A549 (cell line): Measurements from ENCODE around the gene THSD7A. TPM values are rescaled to one million over a fixed set of nuclear protein-coding genes. Genes with fewer than 3 reads are reported as not detected.

Experiments used
- ATAC-seq, 2 experiments: fragments of 200-7000 bp in 1 of 2; fragments of >200 bp in 1 of 2; cut with Nextera tagmentation in 1 of 2; cut with Tn5 transposase in 1 of 2; 3 replicates each; pipeline versions ENCODE4 v1.8.0 to v1.9.1; 2018 to 2020; ENCODE audit warnings: mild to moderate bottlenecking in 1 of 2, moderate library complexity in 1 of 2
- CTCF ChIA-PET: fragments of 300-600 bp; sonication (Branson Sonifier 250); formaldehyde crosslinking; extraction: SDS; loops from one replicate; lab custom pipeline; 2021; ENCODE audit warnings: antibody characterized with exemption, inconsistent platforms; lab: Yijun Ruan, JAX
- POLR2A ChIA-PET: fragments of 350-600 bp; formaldehyde crosslinking; extraction: SDS; loops from one replicate; lab custom pipeline; 2021; ENCODE audit warnings: antibody characterized with exemption, inconsistent platforms; lab: Yijun Ruan, JAX
- DNase-seq, 2 experiments: peaks; one replicate each; pipeline versions ENCODE4 v3.0.0 to v3.0.0-alpha.2; 2011 to 2016; ENCODE audit warnings: low read depth in 1 of 2, low spot score in 1 of 2
- FAIRE-seq: peaks from 2 replicates; lab custom pipeline; 2011; peaks lifted over from hg19 to GRCh38; lab: Jason Lieb, UNC
- H3K27ac ChIP-seq, 2 experiments: fragments of >200 bp; sonication (Bioruptor Twin); formaldehyde crosslinking; 3 replicates each; pipeline ENCODE4 v1.5.1; 2016 to 2017
- H3K4me1 ChIP-seq: fragments of >200 bp; sonication (Bioruptor Twin); formaldehyde crosslinking; 3 replicates; pipeline ENCODE4 v1.6.1; 2016
- H3K4me2 ChIP-seq: fragments of >200 bp; sonication (Bioruptor Twin); formaldehyde crosslinking; 3 replicates; pipeline ENCODE4 v1.6.1; 2016
- H3K4me3 ChIP-seq: fragments of >200 bp; sonication (Bioruptor Twin); formaldehyde crosslinking; 3 replicates; pipeline ENCODE4 v1.5.1; 2016
- H3K9me3 ChIP-seq: fragments of >200 bp; sonication (Bioruptor Twin); formaldehyde crosslinking; 3 replicates; pipeline ENCODE4 v1.6.1; 2016
- ATOH8 ChIP-seq: fragments of 250-450 bp; sonication (Bioruptor Pico); IDR thresholded peaks from 2 replicates; pipeline ENCODE4 v1.5.0; 2020; ENCODE audit warnings: low read depth, mild to moderate bottlenecking, moderate library complexity
- BCL3 ChIP-seq: fragments of >200 bp; sonication (Bioruptor Twin); formaldehyde crosslinking; IDR thresholded peaks from 3 replicates; pipeline ENCODE4 v1.6.1; 2016
- CBX8 ChIP-seq: fragments of 200-600 bp; sonication (generic); IDR thresholded peaks from 2 replicates; pipeline ENCODE4 v1.6.1; 2016
- CEBPB ChIP-seq, 2 experiments: fragments of >200 bp in 1 of 2; sonication (Bioruptor Twin) in 1 of 2; formaldehyde crosslinking in 1 of 2; IDR thresholded peaks; 2 replicates each; pipeline ENCODE4 v1.6.1; 2012 to 2016
- EHF ChIP-seq: fragments of 250-450 bp; sonication (Bioruptor Pico); IDR thresholded peaks from 2 replicates; pipeline ENCODE4 v1.5.0; 2020; ENCODE audit warnings: mild to moderate bottlenecking
- EP300 ChIP-seq, 2 experiments: fragments of >200 bp; sonication (Bioruptor Twin); formaldehyde crosslinking; IDR thresholded peaks; 2 replicates in 1 of 2; 3 replicates in 1 of 2; pipeline ENCODE4 v1.6.1; 2016 to 2017
- ESRRA ChIP-seq: fragments of 150-350 bp; IDR thresholded peaks from 2 replicates; pipeline ENCODE4 v1.6.1; 2014; ENCODE audit warnings: mild to moderate bottlenecking, low read length, borderline replicate concordance
- FOSB ChIP-seq: fragments of 250-450 bp; sonication (Bioruptor Pico); IDR thresholded peaks from 2 replicates; pipeline ENCODE4 v1.5.0; 2020; ENCODE audit warnings: mild to moderate bottlenecking, moderate library complexity
- FOSL2 ChIP-seq, 2 experiments: fragments of 450-650 bp in 1 of 2; fragments of >200 bp in 1 of 2; sonication (Bioruptor Twin) in 1 of 2; formaldehyde crosslinking; IDR thresholded peaks; 2 replicates each; pipeline versions ENCODE4 v1.5.0 to v1.6.1; 2016 to 2020; ENCODE audit warnings: mild to moderate bottlenecking in 1 of 2, moderate library complexity in 1 of 2
- FOXS1 ChIP-seq: fragments of 250-450 bp; sonication (Bioruptor Pico); IDR thresholded peaks from 2 replicates; pipeline ENCODE4 v1.5.0; 2020; ENCODE audit warnings: mild to moderate bottlenecking, moderate library complexity
- GATA3 ChIP-seq: IDR thresholded peaks from 2 replicates; pipeline ENCODE4 v1.6.1; 2012; ENCODE audit warnings: borderline replicate concordance
- HDAC2 ChIP-seq: fragments of 200-600 bp; sonication (generic); IDR thresholded peaks from 2 replicates; pipeline ENCODE4 v1.6.1; 2016
- HES2 ChIP-seq: fragments of >200 bp; sonication (Bioruptor Twin); formaldehyde crosslinking; IDR thresholded peaks from 2 replicates; pipeline ENCODE4 v1.6.1; 2016
- HOXB13 ChIP-seq: fragments of 250-450 bp; sonication (Bioruptor Pico); IDR thresholded peaks from 2 replicates; pipeline ENCODE4 v1.5.0; 2020; ENCODE audit warnings: low read depth, mild to moderate bottlenecking, moderate library complexity
- JUN ChIP-seq, 2 experiments: fragments of >200 bp; sonication (Bioruptor Twin); formaldehyde crosslinking; IDR thresholded peaks; 2 replicates in 1 of 2; 3 replicates in 1 of 2; pipeline ENCODE4 v1.6.1; 2016 to 2017
- JUNB ChIP-seq: fragments of >200 bp; sonication (Bioruptor Twin); formaldehyde crosslinking; IDR thresholded peaks from 2 replicates; pipeline ENCODE4 v1.6.1; 2016
- KDM1A ChIP-seq: fragments of 200-600 bp; sonication (generic); IDR thresholded peaks from 2 replicates; pipeline ENCODE4 v1.6.1; 2016; ENCODE audit warnings: low read depth, mild to moderate bottlenecking
- MAX ChIP-seq: IDR thresholded peaks from 2 replicates; pipeline ENCODE4 v1.6.1; 2012
- MYC ChIP-seq: IDR thresholded peaks from 2 replicates; pipeline ENCODE4 v1.6.1; 2012; ENCODE audit warnings: mild to moderate bottlenecking, inconsistent platforms, low read length, improper control_type of control experiment, borderline replicate concordance
- NFE2L2 ChIP-seq: fragments of 150-350 bp; conservative IDR thresholded peaks from 2 replicates; pipeline ENCODE4 v1.6.1; 2014; ENCODE audit warnings: low read length
- NPAS2 ChIP-seq: fragments of 250-450 bp; sonication (Bioruptor Pico); IDR thresholded peaks from 2 replicates; pipeline ENCODE4 v1.8.0; 2022; ENCODE audit warnings: mild to moderate bottlenecking, moderate library complexity, borderline replicate concordance
- NR3C1 ChIP-seq: fragments of >200 bp; sonication (Bioruptor Twin); formaldehyde crosslinking; IDR thresholded peaks from 3 replicates; pipeline ENCODE4 v1.6.1; 2017
- PBX3 ChIP-seq: IDR thresholded peaks from 2 replicates; pipeline ENCODE4 v1.6.1; 2012
- POLR2AphosphoS2 ChIP-seq: conservative IDR thresholded peaks from 2 replicates; pipeline ENCODE4 v1.6.1; 2012; ENCODE audit warnings: low read length, improper control_type of control experiment, inconsistent platforms
- RAD21 ChIP-seq, 2 experiments: fragments of >200 bp in 1 of 2; sonication (Bioruptor Twin) in 1 of 2; formaldehyde crosslinking in 1 of 2; IDR thresholded peaks in 1 of 2; conservative IDR thresholded peaks in 1 of 2; 2 replicates in 1 of 2; 3 replicates in 1 of 2; pipeline ENCODE4 v1.6.1; 2012 to 2018; ENCODE audit warnings: inconsistent platforms in 1 of 2
- REST ChIP-seq: fragments of 200-600 bp; sonication (generic); IDR thresholded peaks from 2 replicates; pipeline ENCODE4 v1.6.1; 2016; ENCODE audit warnings: antibody characterized with exemption, mild to moderate bottlenecking, moderate library complexity
- RNF2 ChIP-seq: fragments of 200-600 bp; sonication (generic); IDR thresholded peaks from 2 replicates; pipeline ENCODE4 v1.6.1; 2016; ENCODE audit warnings: low read depth, mild to moderate bottlenecking, antibody characterized with exemption, moderate library complexity, borderline replicate concordance
- SMC3 ChIP-seq: fragments of >200 bp; sonication (Bioruptor Twin); formaldehyde crosslinking; IDR thresholded peaks from 3 replicates; pipeline ENCODE4 v1.6.1; 2018; ENCODE audit warnings: inconsistent platforms
- SREBF2 ChIP-seq: fragments of 450-650 bp; IDR thresholded peaks from 2 replicates; pipeline ENCODE4 v1.6.1; 2014; ENCODE audit warnings: mild to moderate bottlenecking, moderate library complexity
- TFCP2L1 ChIP-seq: fragments of 250-450 bp; sonication (Bioruptor Pico); IDR thresholded peaks from 2 replicates; pipeline ENCODE4 v1.5.0; 2021; ENCODE audit warnings: mild to moderate bottlenecking
- ZC3H11A ChIP-seq: fragments of 450-650 bp; IDR thresholded peaks from 2 replicates; pipeline ENCODE4 v1.6.1; 2014; ENCODE audit warnings: antibody characterized with exemption, mild to moderate bottlenecking
- ZNF302 ChIP-seq: fragments of 250-450 bp; sonication (Bioruptor Pico); IDR thresholded peaks from 2 replicates; pipeline ENCODE4 v1.9.0; 2021; ENCODE audit warnings: inconsistent platforms, mild to moderate bottlenecking, moderate library complexity
- WGBS: methylation state at CpG from one replicate; pipeline ENCODE4 v1.1.6; 2017; ENCODE audit errors: missing lambda C conversion rate; 5-methylcytosine and 5-hydroxymethylcytosine counted together
- polyA plus RNA-seq, 4 experiments: library from polyadenylated mRNA; depleted of rRNA in 3 of 4; stranded (reverse); fragments of >200 nt; fragmentation: RNase III in 1 of 4; extraction: RNeasy Plus Mini Kit Qiagen cat#74134 plus additional on column Dnase treatment in 1 of 4; gene quantifications; 2 replicates in 3 of 4; 3 replicates in 1 of 4; pipeline ENCODE4 v1.2.3, GENCODE V29; 2011 to 2017

The THSD7A gene
- polyA plus RNA-seq, 2 of the 4 experiments (the other 2 are of a cell fraction), result 5.7 to 11.8 TPM

- DNase-seq (peak; percentile 18 to 90), FAIRE-seq (peak; percentile 92)
Observed at GRCh38 chr7:11786186-11786585, 45.8 kb downstream of the THSD7A start.

GRCh38 chr7:11784769-11785536 lies 47.0 kb downstream of the THSD7A start:
- H3K4me1 ChIP-seq, result peaks cover 58% of the 10 kb centered on the region
- 23% methylated on average over 3 of the region's 3 CpGs for WGBS
- DNase-seq (peak in 1 of 2 experiments; percentile 91), FAIRE-seq (peak; percentile 81), ATAC-seq (peak; percentile 79 to 84)
- peak overlapping the region; percentile 80 to 84 for H3K27ac ChIP-seq
- POLR2A ChIA-PET, result no interaction called here
- CTCF ChIA-PET, result no interaction called here
- peak overlapping the region; percentile 71 for H3K4me2 ChIP-seq
- H3K4me3 ChIP-seq, result no peak overlapping the region
- H3K9me3 ChIP-seq, result no peaks in the 10 kb centered on the region
- TF ChIP-seq MYC (no peak), NPAS2 (CRISPR knock-in tag) (no peak), ATOH8 (CRISPR knock-in tag) (no peak), NR3C1 (no peak), JUNB (no peak), REST (no peak), NFE2L2 (no peak), FOSL2 (IDR thresholded peaks at IDR 0.05) (no peak), FOSL2 (CRISPR knock-in tag; IDR thresholded peaks at IDR 0.05) (peak; percentile 72), KDM1A (no peak), EHF (CRISPR knock-in tag) (no peak), TFCP2L1 (CRISPR knock-in tag) (no peak), HOXB13 (CRISPR knock-in tag) (peak; percentile 91), SREBF2 (no peak), FOXS1 (CRISPR knock-in tag) (no peak), ZC3H11A (no peak), HDAC2 (no peak), ZNF302 (CRISPR knock-in tag) (no peak)

More at GRCh38 chr7:11786186-11786585, 45.8 kb downstream of the THSD7A start:
- peaks cover 66% of the 10 kb centered on the region for H3K4me1 ChIP-seq
- 10% methylated on average over 2 of the region's 2 CpGs for WGBS
- H3K4me2 ChIP-seq, result peak overlapping the region; percentile 71
- POLR2A ChIA-PET, result no interaction called here
- peak overlapping the region; percentile 6; the same call in 1 of the 3 replicates for H3K4me3 ChIP-seq
- H3K27ac ChIP-seq, result peak overlapping the region; percentile 80 to 84
- 0 out of 2 replicates have a peak, but pooled peaks have one; percentile 22 for TF ChIP-seq HES2
- TF ChIP-seq ESRRA, result no peak
- TF ChIP-seq POLR2AphosphoS2, result no peak
- TF ChIP-seq CBX8, result no peak
- TF ChIP-seq GATA3, result peak; percentile 96
- peak in 1 of 2 experiments; percentile 80; a peak in 2 of 4 replicates for TF ChIP-seq CEBPB (IDR thresholded peaks at IDR 0.05)
- TF ChIP-seq EP300 (IDR thresholded peaks at IDR 0.05), result peak; percentile 60 to 85; a peak in 3 of 5 replicates
- 0 out of 3 replicates have a peak, but pooled peaks have one; percentile 9 for TF ChIP-seq SMC3
- TF ChIP-seq JUN (IDR thresholded peaks at IDR 0.05), result peak; percentile 73 to 80
- TF ChIP-seq FOSL2 (IDR thresholded peaks at IDR 0.05), result peak; percentile 16; the same call in 1 of the 2 replicates
- peak; percentile 70 for TF ChIP-seq FOSL2 (CRISPR knock-in tag; IDR thresholded peaks at IDR 0.05)
- TF ChIP-seq RNF2, result no peak
- 0 out of 3 replicates have a peak, but pooled peaks have one; percentile 47 for TF ChIP-seq BCL3
- TF ChIP-seq PBX3, result peak; percentile 41; the same call in 1 of the 2 replicates
- peak; percentile 30 to 31; a peak in 3 of 5 replicates for TF ChIP-seq RAD21 (conservative IDR thresholded peaks at IDR 0.05 in 1 of 2, IDR thresholded peaks at IDR 0.05 in 1 of 2)
- peak; percentile 69 for TF ChIP-seq MAX
- TF ChIP-seq FOSB, result no peak
- no peaks in the 10 kb centered on the region for H3K9me3 ChIP-seq
- CTCF ChIA-PET, result no interaction called here
- ATAC-seq, result peak; percentile 64 to 81
